Stimulated activated naive B cell treated with anti-CD40 and anti-IgM and Interleukin-4, amounts not matched to agents 10 μg/mL and 1 μg/mL and 100 μg/mL, for 72 hours (primary cell): Measurements from ENCODE around the gene ACSF3.

Experiments used
- ATAC-seq, 2 donors: fragments of 150-1000 bp; cut with Tn5 transposase; replicated peaks; 2 replicates each; pipeline ENCODE4 v1.10.0; 2021; ENCODE audit warnings: moderate library complexity in 1 of 2
- DNase-seq: peaks from one replicate; pipeline ENCODE4 v3.0.0; 2021
- H3K27ac Mint-ChIP-seq: one replicate; pipeline ENCODE4 v1.8.0; 2022; ENCODE audit warnings: mild to moderate bottlenecking, mixed read lengths
- H3K27me3 Mint-ChIP-seq, 2 donors: one replicate each; pipeline ENCODE4 v1.8.0; 2022; ENCODE audit warnings: mixed read lengths in 2 of 2
- H3K36me3 Mint-ChIP-seq, 2 donors: one replicate each; pipeline ENCODE4 v1.8.0; 2022; ENCODE audit warnings: mixed read lengths in 2 of 2, mild to moderate bottlenecking in 1 of 2
- H3K4me1 Mint-ChIP-seq, 2 donors: one replicate each; pipeline ENCODE4 v1.8.0; 2022; ENCODE audit warnings: mixed read lengths in 2 of 2, mild to moderate bottlenecking in 1 of 2
- H3K4me3 Mint-ChIP-seq, 2 donors: one replicate each; pipeline ENCODE4 v1.8.0; 2022; ENCODE audit warnings: mild to moderate bottlenecking in 2 of 2, mixed read lengths in 2 of 2, moderate library complexity in 1 of 2
- H3K9me3 Mint-ChIP-seq, 2 donors: one replicate each; pipeline ENCODE4 v1.8.0; 2022; ENCODE audit warnings: mixed read lengths in 2 of 2, mild to moderate bottlenecking in 1 of 2

The ACSF3 gene

GRCh38 chr16:89099905-89100304, 6.3 kb downstream of the ACSF3 start:
- H3K36me3 Mint-ChIP-seq = peaks cover 44 to 65% of the 10 kb centered on the region in 2 donors
- peaks cover 31 to 54% of the 10 kb centered on the region in 2 donors for H3K4me1 Mint-ChIP-seq
- no peaks in the 10 kb centered on the region for H3K27me3 Mint-ChIP-seq
- no peak for ATAC-seq
- no peaks in the 10 kb centered on the region for H3K9me3 Mint-ChIP-seq
- H3K27ac Mint-ChIP-seq = no peak overlapping the region
- H3K4me3 Mint-ChIP-seq = no peak overlapping the region
- no peak for DNase-seq

GRCh38 chr16:89100601-89101302, 7.1 kb downstream of the ACSF3 start:
- DNase-seq (no peak), ATAC-seq (no peak)
- H3K36me3 Mint-ChIP-seq = peaks cover 53 to 74% of the 10 kb centered on the region in 2 donors
- H3K9me3 Mint-ChIP-seq = no peaks in the 10 kb centered on the region
- H3K27me3 Mint-ChIP-seq = no peaks in the 10 kb centered on the region
- H3K4me3 Mint-ChIP-seq = no peak overlapping the region
- H3K27ac Mint-ChIP-seq = no peak overlapping the region
- peaks cover 34 to 53% of the 10 kb centered on the region in 2 donors for H3K4me1 Mint-ChIP-seq

GRCh38 chr16:89101303-89102040, 7.8 kb downstream of the ACSF3 start:
- Mint-ChIP-seq H3K36me3 (peaks cover 53 to 75% of the 10 kb centered on the region in 2 donors), H3K27me3 (no peaks in the 10 kb centered on the region), H3K27ac (no peak overlapping the region), H3K4me1 (peaks cover 30 to 46% of the 10 kb centered on the region in 2 donors), H3K9me3 (no peaks in the 10 kb centered on the region), H3K4me3 (no peak overlapping the region)
- no peak for DNase-seq
- no peak for ATAC-seq

GRCh38 chr16:89102041-89102471, 8.4 kb downstream of the ACSF3 start:
- H3K4me1 Mint-ChIP-seq = peaks cover 24 to 40% of the 10 kb centered on the region in 2 donors
- H3K4me3 Mint-ChIP-seq = no peak overlapping the region
- ATAC-seq (no peak), DNase-seq (no peak)
- no peaks in the 10 kb centered on the region for H3K27me3 Mint-ChIP-seq
- no peaks in the 10 kb centered on the region for H3K9me3 Mint-ChIP-seq
- peaks cover 53 to 76% of the 10 kb centered on the region in 2 donors for H3K36me3 Mint-ChIP-seq
- no peak overlapping the region for H3K27ac Mint-ChIP-seq

- H3K36me3 Mint-ChIP-seq = peaks cover 55 to 76% of the 10 kb centered on the region in 2 donors
- peaks cover 20 to 38% of the 10 kb centered on the region in 2 donors for H3K4me1 Mint-ChIP-seq
- no peak overlapping the region for H3K4me3 Mint-ChIP-seq
- no peaks in the 10 kb centered on the region for H3K9me3 Mint-ChIP-seq
- no peaks in the 10 kb centered on the region for H3K27me3 Mint-ChIP-seq
- no peak for DNase-seq
- no peak for ATAC-seq
- H3K27ac Mint-ChIP-seq = no peak overlapping the region
Observed at GRCh38 chr16:89102481-89103073, 8.9 kb downstream of the ACSF3 start.

GRCh38 chr16:89103156-89103555, 9.5 kb downstream of the ACSF3 start:
- Mint-ChIP-seq H3K27ac (peak overlapping the region; percentile 59), H3K4me3 (no peak overlapping the region), H3K36me3 (peaks cover 60 to 80% of the 10 kb centered on the region in 2 donors), H3K4me1 (peaks cover 14 to 35% of the 10 kb centered on the region in 2 donors), H3K9me3 (peaks cover 0 to 2% of the 10 kb centered on the region in 2 donors), H3K27me3 (no peaks in the 10 kb centered on the region)
- DNase-seq (no peak), ATAC-seq (no peak)

- peaks cover 9 to 28% of the 10 kb centered on the region in 2 donors for H3K4me1 Mint-ChIP-seq
- H3K9me3 Mint-ChIP-seq = peaks cover 0 to 2% of the 10 kb centered on the region in 2 donors
- no peak for DNase-seq
- no peak for ATAC-seq
- H3K27ac Mint-ChIP-seq = no peak overlapping the region
- H3K27me3 Mint-ChIP-seq = no peaks in the 10 kb centered on the region
- H3K36me3 Mint-ChIP-seq = peaks cover 67 to 87% of the 10 kb centered on the region in 2 donors
- no peak overlapping the region for H3K4me3 Mint-ChIP-seq
Observed at GRCh38 chr16:89103781-89104180, 10.1 kb downstream of the ACSF3 start.

- Mint-ChIP-seq H3K4me1 (peaks cover 9 to 25% of the 10 kb centered on the region in 2 donors), H3K27ac (no peak overlapping the region), H3K36me3 (peaks cover 67 to 84% of the 10 kb centered on the region in 2 donors), H3K4me3 (no peak overlapping the region), H3K9me3 (peaks cover 0 to 2% of the 10 kb centered on the region in 2 donors), H3K27me3 (no peaks in the 10 kb centered on the region)
- DNase-seq (no peak), ATAC-seq (no peak)
Observed at GRCh38 chr16:89104303-89104702, 10.7 kb downstream of the ACSF3 start.

GRCh38 chr16:89104930-89105571, 11.4 kb downstream of the ACSF3 start:
- peak overlapping the region in 1 of 2 donors; percentile 58 for H3K4me3 Mint-ChIP-seq
- H3K4me1 Mint-ChIP-seq = peaks cover 7 to 19% of the 10 kb centered on the region in 2 donors
- ATAC-seq = peak; percentile 87 to 95
- H3K9me3 Mint-ChIP-seq = peaks cover 0 to 2% of the 10 kb centered on the region in 2 donors
- DNase-seq = peak; percentile 43
- H3K27me3 Mint-ChIP-seq = no peaks in the 10 kb centered on the region
- peak overlapping the region; percentile 87 for H3K27ac Mint-ChIP-seq
- H3K36me3 Mint-ChIP-seq = peaks cover 68 to 79% of the 10 kb centered on the region in 2 donors

GRCh38 chr16:89105599-89106151, 12.0 kb downstream of the ACSF3 start:
- Mint-ChIP-seq H3K27me3 (no peaks in the 10 kb centered on the region), H3K9me3 (peaks cover 0 to 2% of the 10 kb centered on the region in 2 donors), H3K36me3 (peaks cover 72 to 75% of the 10 kb centered on the region in 2 donors), H3K4me1 (peaks cover 7 to 19% of the 10 kb centered on the region in 2 donors), H3K27ac (no peak overlapping the region), H3K4me3 (no peak overlapping the region)
- DNase-seq (no peak), ATAC-seq (peak in 1 of 2 donors; percentile 6)

- ATAC-seq (no peak), DNase-seq (no peak)
- peaks cover 67 to 68% of the 10 kb centered on the region in 2 donors for H3K36me3 Mint-ChIP-seq
- peaks cover 0 to 2% of the 10 kb centered on the region in 2 donors for H3K9me3 Mint-ChIP-seq
- H3K27ac Mint-ChIP-seq = no peak overlapping the region
- H3K27me3 Mint-ChIP-seq = no peaks in the 10 kb centered on the region
- H3K4me3 Mint-ChIP-seq = no peak overlapping the region
- peaks cover 7 to 19% of the 10 kb centered on the region in 2 donors for H3K4me1 Mint-ChIP-seq
Observed at GRCh38 chr16:89106533-89107202, 13.0 kb downstream of the ACSF3 start.

- Mint-ChIP-seq H3K4me3 (no peak overlapping the region), H3K9me3 (peaks cover 0 to 2% of the 10 kb centered on the region in 2 donors), H3K27ac (no peak overlapping the region), H3K36me3 (peaks cover 64 to 65% of the 10 kb centered on the region in 2 donors), H3K4me1 (peaks cover 7 to 19% of the 10 kb centered on the region in 2 donors), H3K27me3 (no peaks in the 10 kb centered on the region)
- DNase-seq = no peak
- ATAC-seq = no peak
Observed at GRCh38 chr16:89107203-89107582, 13.5 kb downstream of the ACSF3 start.

- no peak overlapping the region for H3K27ac Mint-ChIP-seq
- no peak for DNase-seq
Observed at GRCh38 chr16:89108416-89108815, 14.8 kb downstream of the ACSF3 start.

More at GRCh38 chr16:89108416-89108815, 14.8 kb downstream of the ACSF3 start:
- H3K4me3 Mint-ChIP-seq = no peak overlapping the region
- peaks cover 0 to 2% of the 10 kb centered on the region in 2 donors for H3K9me3 Mint-ChIP-seq
- no peak for ATAC-seq
- H3K4me1 Mint-ChIP-seq = peaks cover 10 to 19% of the 10 kb centered on the region in 2 donors
- peaks cover 52 to 56% of the 10 kb centered on the region in 2 donors for H3K36me3 Mint-ChIP-seq
- H3K27me3 Mint-ChIP-seq = no peaks in the 10 kb centered on the region
